Activated CD8-positive, alpha-beta memory T cell treated with anti-CD3 and anti-CD28 coated beads for 4 hours (primary cell): ENCODE results near the gene CENATAC.
"Not testable (repeated sequence)": the region's sequence is repeated elsewhere in the genome, so short reads cannot be mapped to it uniquely, and the experiment has no call there.

Source experiments
- DNase-seq, 2 donors: peaks; one replicate each; pipeline ENCODE4 v3.0.0-alpha.2; 2020; ENCODE audit warnings: low read depth in 2 of 2

CENATAC gene

GRCh38 chr11:119026970-119027369 is 29.0 kb downstream of the CENATAC start:
- DNase-seq = no peak

- DNase-seq = no peak
Measured at GRCh38 chr11:119027561-119028345, 29.8 kb downstream of the CENATAC start.

- no peak for DNase-seq
Measured at GRCh38 chr11:119028346-119029068, 30.6 kb downstream of the CENATAC start.

- no peak for DNase-seq
Measured at GRCh38 chr11:119029069-119029339, 31.1 kb downstream of the CENATAC start.

- DNase-seq = no peak
Measured at GRCh38 chr11:119029340-119030028, 31.5 kb downstream of the CENATAC start.

- DNase-seq = no peak
Measured at GRCh38 chr11:119030029-119030328, 32.0 kb downstream of the CENATAC start.

GRCh38 chr11:119030329-119031047 is 32.5 kb downstream of the CENATAC start, which contains the start of gene SLC37A4:
TSS of gene SLC37A4 (minus strand) at chr11:119030877.
- DNase-seq = peak; percentile 97 to 99

GRCh38 chr11:119031912-119032280 is 34.0 kb downstream of the CENATAC start:
- DNase-seq = no peak

- not testable (repeated sequence) for DNase-seq
Measured at GRCh38 chr11:119033421-119033820, 35.5 kb downstream of the CENATAC start.

GRCh38 chr11:119034813-119035212 is 36.9 kb downstream of the CENATAC start:
- DNase-seq = no peak

- no peak for DNase-seq
Measured at GRCh38 chr11:119038884-119039283, 40.9 kb downstream of the CENATAC start.

GRCh38 chr11:119039471-119039870 is 41.5 kb downstream of the CENATAC start:
- DNase-seq = not testable (repeated sequence)

GRCh38 chr11:119041821-119042514 is 44.0 kb downstream of the CENATAC start:
- DNase-seq = no peak

- DNase-seq = no peak
Measured at GRCh38 chr11:119042927-119043326, 45.0 kb downstream of the CENATAC start.

- no peak for DNase-seq
Measured at GRCh38 chr11:119044708-119045107, 46.8 kb downstream of the CENATAC start.

GRCh38 chr11:119046489-119046888 is 48.6 kb downstream of the CENATAC start:
- DNase-seq = no peak

GRCh38 chr11:119047205-119047604 is 49.3 kb downstream of the CENATAC start:
- DNase-seq = no peak

GRCh38 chr11:119048644-119049043 is 50.7 kb downstream of the CENATAC start:
- DNase-seq = no peak

GRCh38 chr11:119049081-119049480 is 51.1 kb downstream of the CENATAC start:
- no peak for DNase-seq

- DNase-seq = no peak
Measured at GRCh38 chr11:119051440-119052162, 53.7 kb downstream of the CENATAC start.
